ENCODE results near the gene TOP2A.

TOP2A gene

GRCh38 chr17:40427002-40427491 is 9.4 kb upstream of the TOP2A start:
- Histone ChIP-seq H4K12ac (ENCODE audit: low read depth, low read length) (no peak overlapping the region), H2BK120ac (ENCODE audit: insufficient read depth, low read length, poor library complexity) (no peak overlapping the region), H3K23ac (ENCODE audit: low read length) (no peak overlapping the region), H4K91ac (ENCODE audit: low read depth, low read length) (no peak overlapping the region), H3K9me3 (ENCODE audit: insufficient read depth, low read depth, low read length) (peaks cover 3% of the 10 kb centered on the region), H3K18ac (ENCODE audit: low read length) (no peak overlapping the region), H2BK5ac (ENCODE audit: low read depth, low read length, poor library complexity) (no peak overlapping the region), H3K4me2 (ENCODE audit: low read length) (no peak overlapping the region), H3K27ac (ENCODE audit: low read depth, low read length) (no peak overlapping the region), H3K36me3 (ENCODE audit: control insufficient read depth in 1 of 2, insufficient read depth in 2 of 2, low read length in 2 of 2) (no peaks in the 10 kb centered on the region), H2BK12ac (ENCODE audit: low read length) (no peak overlapping the region), H2AFZ (ENCODE audit: insufficient read depth, low read length, poor library complexity) (no peak overlapping the region), H3K79me1 (ENCODE audit: low read length) (no peaks in the 10 kb centered on the region), H3K79me2 (ENCODE audit: control insufficient read depth, insufficient read depth, low read length, poor library complexity) (no peaks in the 10 kb centered on the region), H2AK5ac (ENCODE audit: low read length) (no peak overlapping the region), H3K4ac (ENCODE audit: low read depth, low read length) (no peak overlapping the region), H3K27me3 (ENCODE audit: insufficient read depth, low read length) (no peaks in the 10 kb centered on the region), H3K4me1 (ENCODE audit: control insufficient read depth in 1 of 2, insufficient read depth in 2 of 2, low read length in 2 of 2) (no peaks in the 10 kb centered on the region), H3K4me3 (ENCODE audit: low read depth, low read length) (no peak overlapping the region), H3K14ac (ENCODE audit: low read length) (no peak overlapping the region), H3K9ac (ENCODE audit: low read length) (no peak overlapping the region), H4K8ac (ENCODE audit: low read depth, low read length) (no peak overlapping the region)
- DNase-seq: no peak

DNA sequence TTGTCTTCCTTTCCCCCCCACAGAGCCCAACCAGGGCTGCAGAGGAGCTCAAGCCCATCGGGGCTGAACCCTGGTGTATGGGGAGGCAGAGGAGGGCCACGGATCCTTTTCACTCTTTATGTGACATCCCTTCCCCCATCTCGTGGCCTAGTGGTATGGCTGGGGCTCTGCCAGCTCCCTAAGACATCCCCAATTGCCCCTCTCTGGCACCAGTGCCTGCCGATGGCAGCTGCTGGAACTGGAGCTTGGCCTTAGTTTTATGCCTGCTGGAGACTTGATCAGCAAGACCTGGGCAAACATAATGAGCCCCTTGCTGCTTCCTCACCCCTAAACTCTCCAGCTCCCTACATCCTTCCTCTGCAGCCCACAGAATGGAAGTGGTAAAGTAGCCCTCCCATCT is 8.0 kb upstream of the TOP2A start:
- Histone ChIP-seq H2AK5ac (ENCODE audit: low read length) (no peak overlapping the region), H3K27me3 (ENCODE audit: insufficient read depth, low read length) (no peaks in the 10 kb centered on the region), H2BK5ac (ENCODE audit: low read depth, low read length, poor library complexity) (no peak overlapping the region), H2BK12ac (ENCODE audit: low read length) (no peak overlapping the region), H3K79me2 (ENCODE audit: control insufficient read depth, insufficient read depth, low read length, poor library complexity) (no peaks in the 10 kb centered on the region), H3K36me3 (ENCODE audit: control insufficient read depth in 1 of 2, insufficient read depth in 2 of 2, low read length in 2 of 2) (no peaks in the 10 kb centered on the region), H3K14ac (ENCODE audit: low read length) (no peak overlapping the region), H3K23ac (ENCODE audit: low read length) (no peak overlapping the region), H4K91ac (ENCODE audit: low read depth, low read length) (no peak overlapping the region), H3K4me3 (ENCODE audit: low read depth, low read length) (no peak overlapping the region), H3K9me3 (ENCODE audit: insufficient read depth, low read depth, low read length) (peaks cover 3% of the 10 kb centered on the region), H3K27ac (ENCODE audit: low read depth, low read length) (no peak overlapping the region), H4K8ac (ENCODE audit: low read depth, low read length) (no peak overlapping the region), H2BK120ac (ENCODE audit: insufficient read depth, low read length, poor library complexity) (no peak overlapping the region), H3K4me2 (ENCODE audit: low read length) (no peak overlapping the region), H3K4me1 (ENCODE audit: control insufficient read depth in 1 of 2, insufficient read depth in 2 of 2, low read length in 2 of 2) (no peaks in the 10 kb centered on the region), H2AFZ (ENCODE audit: insufficient read depth, low read length, poor library complexity) (no peak overlapping the region), H3K4ac (ENCODE audit: low read depth, low read length) (no peak overlapping the region), H3K9ac (ENCODE audit: low read length) (no peak overlapping the region), H4K12ac (ENCODE audit: low read depth, low read length) (no peak overlapping the region), H3K18ac (ENCODE audit: low read length) (no peak overlapping the region), H3K79me1 (ENCODE audit: low read length) (no peaks in the 10 kb centered on the region)
- DNase-seq: no peak
- WGBS (ENCODE audit: extremely low coverage, insufficient coverage, insufficient read length): no CpG with 5 or more reads among the region's 4 CpGs

- no CpG with 5 or more reads among the region's 3 CpGs for WGBS (ENCODE audit: extremely low coverage, insufficient coverage, insufficient read length)
Observed at GRCh38 chr17:40422990-40423633, 5.4 kb upstream of the TOP2A start.

GRCh38 chr17:40419559-40420331 is 2.0 kb upstream of the TOP2A start:
- no peak overlapping the region for H2BK120ac ChIP-seq (ENCODE audit: insufficient read depth, low read length, poor library complexity)
- H3K36me3 ChIP-seq (ENCODE audit: control insufficient read depth in 1 of 2, insufficient read depth in 2 of 2, low read length in 2 of 2): peaks cover 0 to 2% of the 10 kb centered on the region in 2 experiments
- no peak overlapping the region for H3K4me2 ChIP-seq (ENCODE audit: low read length)
- no peaks in the 10 kb centered on the region for H3K4me1 ChIP-seq (ENCODE audit: control insufficient read depth in 1 of 2, insufficient read depth in 2 of 2, low read length in 2 of 2)
- no peak overlapping the region for H3K14ac ChIP-seq (ENCODE audit: low read length)
- H3K4me3 ChIP-seq (ENCODE audit: low read depth, low read length): no peak overlapping the region
- no peak overlapping the region for H3K9ac ChIP-seq (ENCODE audit: low read length)
- no CpG with 5 or more reads among the region's 11 CpGs for WGBS (ENCODE audit: extremely low coverage, insufficient coverage, insufficient read length)
- H3K79me2 ChIP-seq (ENCODE audit: control insufficient read depth, insufficient read depth, low read length, poor library complexity): peaks cover 6% of the 10 kb centered on the region
- H3K18ac ChIP-seq (ENCODE audit: low read length): no peak overlapping the region
- no peak overlapping the region for H2BK5ac ChIP-seq (ENCODE audit: low read depth, low read length, poor library complexity)
- peaks cover 3% of the 10 kb centered on the region for H3K79me1 ChIP-seq (ENCODE audit: low read length)
- H4K12ac ChIP-seq (ENCODE audit: low read depth, low read length): no peak overlapping the region
- H3K9me3 ChIP-seq (ENCODE audit: insufficient read depth, low read depth, low read length): no peaks in the 10 kb centered on the region
- DNase-seq: no peak
- no peak overlapping the region for H3K23ac ChIP-seq (ENCODE audit: low read length)
- H4K91ac ChIP-seq (ENCODE audit: low read depth, low read length): no peak overlapping the region
- no peak overlapping the region for H2AK5ac ChIP-seq (ENCODE audit: low read length)
- no peaks in the 10 kb centered on the region for H3K27me3 ChIP-seq (ENCODE audit: insufficient read depth, low read length)
- no peak overlapping the region for H2AFZ ChIP-seq (ENCODE audit: insufficient read depth, low read length, poor library complexity)
- H3K27ac ChIP-seq (ENCODE audit: low read depth, low read length): no peak overlapping the region
- no peak overlapping the region for H4K8ac ChIP-seq (ENCODE audit: low read depth, low read length)
- H3K4ac ChIP-seq (ENCODE audit: low read depth, low read length): no peak overlapping the region
- no peak overlapping the region for H2BK12ac ChIP-seq (ENCODE audit: low read length)

More at GRCh38 chr17:40422990-40423633, 5.4 kb upstream of the TOP2A start:
- Histone ChIP-seq H3K4ac (ENCODE audit: low read depth, low read length) (no peak overlapping the region), H4K91ac (ENCODE audit: low read depth, low read length) (no peak overlapping the region), H2BK5ac (ENCODE audit: low read depth, low read length, poor library complexity) (no peak overlapping the region), H3K18ac (ENCODE audit: low read length) (no peak overlapping the region), H2BK12ac (ENCODE audit: low read length) (no peak overlapping the region), H3K4me2 (ENCODE audit: low read length) (no peak overlapping the region), H3K4me1 (ENCODE audit: control insufficient read depth in 1 of 2, insufficient read depth in 2 of 2, low read length in 2 of 2) (no peaks in the 10 kb centered on the region), H2AK5ac (ENCODE audit: low read length) (no peak overlapping the region), H3K27ac (ENCODE audit: low read depth, low read length) (no peak overlapping the region), H3K23ac (ENCODE audit: low read length) (no peak overlapping the region), H3K27me3 (ENCODE audit: insufficient read depth, low read length) (no peaks in the 10 kb centered on the region), H3K36me3 (ENCODE audit: control insufficient read depth in 1 of 2, insufficient read depth in 2 of 2, low read length in 2 of 2) (no peaks in the 10 kb centered on the region), H3K9me3 (ENCODE audit: insufficient read depth, low read depth, low read length) (no peaks in the 10 kb centered on the region), H4K12ac (ENCODE audit: low read depth, low read length) (no peak overlapping the region), H3K14ac (ENCODE audit: low read length) (no peak overlapping the region), H3K79me1 (ENCODE audit: low read length) (no peaks in the 10 kb centered on the region), H2AFZ (ENCODE audit: insufficient read depth, low read length, poor library complexity) (peak overlapping the region; percentile 9), H3K9ac (ENCODE audit: low read length) (no peak overlapping the region), H2BK120ac (ENCODE audit: insufficient read depth, low read length, poor library complexity) (no peak overlapping the region), H3K4me3 (ENCODE audit: low read depth, low read length) (no peak overlapping the region), H3K79me2 (ENCODE audit: control insufficient read depth, insufficient read depth, low read length, poor library complexity) (no peaks in the 10 kb centered on the region), H4K8ac (ENCODE audit: low read depth, low read length) (peak overlapping the region; percentile 16)
- no peak for DNase-seq
